ENCODE results near the gene OLFML3. TPM values are rescaled to one million over a fixed set of nuclear protein-coding genes. Genes with fewer than 3 reads are reported as not detected.

The OLFML3 gene
- total RNA-seq, 1 donor from 2014 or later, result 0.14 TPM

DNA sequence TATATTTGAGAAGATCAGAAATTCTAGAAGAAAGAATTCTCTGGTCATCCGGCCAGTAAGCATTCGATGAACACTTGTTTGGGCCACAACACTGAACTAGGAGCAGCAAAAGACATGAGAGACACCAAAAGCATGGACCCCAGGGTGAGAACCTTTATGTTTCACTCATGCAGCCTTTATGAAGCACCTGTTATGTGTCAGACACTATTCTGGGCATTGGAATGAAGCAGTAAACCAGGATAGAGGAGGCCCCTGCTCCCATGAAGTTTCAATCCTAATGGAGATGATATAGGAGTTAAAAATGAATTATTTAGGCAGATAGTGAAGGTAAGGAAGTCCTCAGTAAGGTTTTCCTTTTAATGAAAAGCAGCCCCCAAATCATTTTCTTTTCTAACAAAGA is 43.6 kb downstream of the OLFML3 start:
- intact Hi-C loops (cut with micrococcal nuclease), result no loop called here

DNA sequence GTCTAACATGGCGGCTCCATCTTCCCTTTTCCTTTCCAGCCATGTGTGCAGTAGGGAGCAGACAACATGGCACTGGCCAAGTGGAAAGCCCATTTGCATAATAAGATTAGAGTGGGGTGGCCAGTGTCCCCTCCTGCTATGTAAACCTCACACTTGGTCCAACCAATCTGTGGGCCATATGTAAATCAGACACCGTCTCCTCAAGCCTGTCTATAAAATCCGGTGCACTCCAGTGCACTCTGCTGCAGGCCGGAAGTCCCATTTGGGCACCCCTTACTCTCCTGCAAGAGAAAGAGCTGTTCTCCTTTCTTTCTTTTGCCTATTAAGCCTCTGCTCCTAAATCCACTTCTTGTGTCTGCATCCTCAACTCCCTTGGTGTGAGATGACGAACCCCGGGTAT is 44.1 kb downstream of the OLFML3 start:
- intact Hi-C loops (cut with micrococcal nuclease), result no loop called here

DNA sequence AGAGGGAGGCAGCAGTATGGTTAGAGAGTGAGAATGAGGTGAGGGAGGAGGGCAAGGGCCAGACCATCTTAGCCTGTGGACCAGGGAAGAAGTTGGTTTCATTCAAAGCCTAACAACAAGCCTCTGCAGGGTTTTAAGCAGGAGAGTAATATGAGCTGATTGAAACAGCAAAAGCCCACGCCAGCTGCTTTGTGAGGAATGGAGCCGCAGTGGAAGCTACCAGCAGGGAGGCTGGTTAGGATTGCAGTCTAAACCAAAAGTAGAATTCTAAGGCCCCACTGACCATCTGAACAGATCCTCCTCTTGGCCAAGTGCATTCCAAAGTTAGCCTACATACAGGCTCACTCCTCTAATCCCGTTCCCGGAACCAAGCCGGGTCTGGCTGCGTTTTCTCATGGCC is 44.8 kb downstream of the OLFML3 start:
- intact Hi-C loops (cut with micrococcal nuclease), result no loop called here

DNA sequence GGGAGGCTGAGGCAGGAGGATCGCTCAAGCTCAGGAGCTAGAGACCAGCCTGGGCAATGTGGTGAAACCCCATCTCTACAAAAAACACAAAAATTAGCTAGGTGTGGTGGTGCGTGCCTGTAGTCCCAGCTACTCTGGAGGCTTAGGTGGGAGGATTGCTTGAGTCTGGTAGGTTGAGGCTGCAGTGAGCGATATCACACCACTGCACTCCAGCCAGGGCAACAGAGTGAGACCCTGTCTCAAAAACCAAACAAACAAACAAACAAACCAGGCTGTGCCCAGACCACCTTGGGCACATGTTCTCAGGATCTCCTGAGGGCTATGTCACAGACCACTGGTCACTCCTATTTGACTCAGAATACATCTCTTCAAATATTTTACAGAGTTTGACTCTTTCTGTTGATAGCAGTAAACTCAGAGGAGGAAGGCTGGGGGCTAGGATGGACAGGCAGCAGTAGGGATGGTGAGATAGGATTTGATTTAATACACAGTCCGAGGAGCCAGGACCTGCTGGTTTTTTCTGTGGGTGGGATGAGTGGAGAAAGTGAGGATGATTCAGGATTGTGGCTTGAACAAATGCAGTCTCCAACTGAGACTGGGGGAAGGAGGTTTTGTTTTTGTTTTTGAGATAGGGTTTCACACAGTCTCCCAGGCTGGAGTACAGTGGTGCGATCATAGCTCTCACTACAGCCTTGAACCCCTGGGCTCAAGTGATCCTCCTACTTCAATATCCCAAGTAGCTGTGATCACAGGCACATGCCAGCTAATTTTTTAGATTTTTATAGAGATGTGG is 46.5 kb downstream of the OLFML3 start:
- intact Hi-C loops (cut with micrococcal nuclease), result no loop called here

DNA sequence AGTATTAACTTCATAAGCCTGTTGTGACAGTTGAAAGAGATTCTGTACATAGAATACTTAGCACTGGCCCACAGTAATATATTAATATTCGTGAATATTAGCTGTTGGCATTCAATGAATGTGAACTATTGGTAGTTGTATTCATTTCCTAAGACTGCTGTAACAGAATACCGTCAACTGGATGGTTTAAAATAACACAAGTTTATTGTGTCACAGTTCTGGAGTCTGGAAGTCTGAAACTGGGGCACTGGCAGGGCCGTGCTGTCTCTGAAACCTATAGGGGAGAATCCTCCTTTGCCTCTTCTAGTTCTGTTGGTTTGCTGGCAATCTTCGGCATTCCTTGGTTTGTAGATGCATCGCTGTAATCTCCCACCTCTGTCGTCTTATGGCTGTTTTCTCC is 47.5 kb downstream of the OLFML3 start:
- intact Hi-C loops (cut with micrococcal nuclease), result no loop called here

Other genes with a start within 250 kb of the OLFML3 start
- gene PHTF1, start 220.0 kb upstream of the OLFML3 start, total RNA-seq, result 24.5 TPM in 2 replicates
- 24.7 and 25.2 TPM in 2 replicates for gene RSBN1, start 167.0 kb upstream of the OLFML3 start, total RNA-seq
- 66.9 and 68.7 TPM in 2 replicates for gene PTPN22, start 107.8 kb upstream of the OLFML3 start, total RNA-seq
- 3.4 and 3.7 TPM in 2 replicates for gene BCL2L15, start 91.9 kb upstream of the OLFML3 start, total RNA-seq
- 43.9 and 53.5 TPM in 2 replicates for gene AP4B1, start 74.7 kb upstream of the OLFML3 start, total RNA-seq
- gene DCLRE1B, start 74.1 kb upstream of the OLFML3 start, total RNA-seq, result 18.4 and 19.0 TPM in 2 replicates
- gene HIPK1, start 50.1 kb upstream of the OLFML3 start, total RNA-seq, result 78.3 and 80.0 TPM in 2 replicates
- gene SYT6, start 174.4 kb downstream of the OLFML3 start, total RNA-seq, result not detected in 2 replicates